CD1c-positive myeloid dendritic cell (primary cell): ENCODE results near the gene RMDN3.
A peak's percentile ranks its signal among the peaks of the same experiment; 100 is the strongest.

ENCODE experiments used
- DNase-seq: peaks from one replicate; pipeline ENCODE4 v3.0.0-alpha.2; 2016; ENCODE audit errors: extremely low spot score

The RMDN3 gene, protein sequence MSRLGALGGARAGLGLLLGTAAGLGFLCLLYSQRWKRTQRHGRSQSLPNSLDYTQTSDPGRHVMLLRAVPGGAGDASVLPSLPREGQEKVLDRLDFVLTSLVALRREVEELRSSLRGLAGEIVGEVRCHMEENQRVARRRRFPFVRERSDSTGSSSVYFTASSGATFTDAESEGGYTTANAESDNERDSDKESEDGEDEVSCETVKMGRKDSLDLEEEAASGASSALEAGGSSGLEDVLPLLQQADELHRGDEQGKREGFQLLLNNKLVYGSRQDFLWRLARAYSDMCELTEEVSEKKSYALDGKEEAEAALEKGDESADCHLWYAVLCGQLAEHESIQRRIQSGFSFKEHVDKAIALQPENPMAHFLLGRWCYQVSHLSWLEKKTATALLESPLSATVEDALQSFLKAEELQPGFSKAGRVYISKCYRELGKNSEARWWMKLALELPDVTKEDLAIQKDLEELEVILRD

GRCh38 chr15:40754883-40755811 is at the start of gene RMDN3:
Gene RMDN3 (minus strand): TSS chr15:40755254. CDS start chr15:40754783, 471 bp downstream.
- DNase-seq = peak; percentile 98

GRCh38 chr15:40803688-40804087 is 48.6 kb upstream of the RMDN3 start:
- DNase-seq = no peak

DNA sequence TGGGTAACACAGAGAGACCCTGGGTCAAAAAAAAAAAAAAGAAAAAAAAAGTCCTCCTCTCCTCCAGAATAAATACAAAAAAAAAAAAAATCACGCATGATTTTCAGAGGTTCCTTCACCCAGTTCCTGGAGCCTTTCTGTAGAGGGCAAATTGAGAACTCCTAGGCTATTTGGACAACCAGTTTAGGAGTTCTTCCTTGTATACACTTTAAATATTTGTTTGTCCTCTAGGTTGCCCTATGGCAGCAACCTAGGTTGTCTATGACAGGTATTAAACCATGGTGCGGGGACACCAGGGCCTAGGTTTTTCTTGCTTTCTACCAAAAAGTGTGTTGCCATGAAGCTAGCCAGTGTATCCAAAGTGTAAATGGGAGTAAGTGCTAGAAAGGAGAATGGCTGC is 48.0 kb upstream of the RMDN3 start:
- DNase-seq = no peak

- no peak for DNase-seq
Measured at GRCh38 chr15:40799523-40799922, 44.5 kb upstream of the RMDN3 start.

DNA sequence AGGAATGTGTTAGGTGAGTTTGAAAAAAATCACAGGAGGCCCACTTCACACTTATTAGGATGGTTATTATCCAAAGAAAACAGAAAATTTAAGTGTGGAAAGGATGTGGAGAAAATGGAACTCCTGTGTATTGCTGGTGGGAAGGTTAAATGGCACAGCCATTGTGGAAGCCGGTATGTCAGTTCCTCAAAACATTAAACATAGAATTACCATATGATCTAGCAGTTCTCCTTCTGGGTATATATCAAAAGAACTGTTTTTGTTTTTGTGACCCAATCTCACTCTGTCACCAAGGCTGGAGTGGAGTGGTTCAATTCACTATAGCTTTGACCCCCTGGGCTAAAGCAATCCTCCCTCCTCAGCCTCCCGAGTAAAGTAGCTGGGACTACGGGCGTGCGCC is 41.5 kb upstream of the RMDN3 start:
- DNase-seq = peak; percentile 41

DNA sequence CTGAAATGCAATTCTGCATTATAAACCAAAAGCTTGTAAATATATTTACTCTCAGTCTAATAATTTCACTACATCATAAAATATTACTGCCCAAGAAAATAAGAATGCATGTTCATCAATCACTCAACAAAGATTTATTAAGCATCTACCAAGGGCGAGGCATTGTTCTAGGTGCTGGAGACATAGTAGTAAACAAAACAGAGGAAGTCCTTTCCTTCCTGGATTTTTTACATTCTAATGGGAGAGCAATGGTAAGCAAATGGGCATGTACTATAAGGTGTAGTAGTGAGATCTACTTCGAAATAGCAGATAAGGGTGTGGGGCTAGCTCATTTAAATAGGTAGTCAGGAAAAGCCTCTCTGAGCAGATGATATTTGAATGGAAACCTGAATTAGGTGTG is 41.0 kb upstream of the RMDN3 start:
- no peak for DNase-seq

DNA sequence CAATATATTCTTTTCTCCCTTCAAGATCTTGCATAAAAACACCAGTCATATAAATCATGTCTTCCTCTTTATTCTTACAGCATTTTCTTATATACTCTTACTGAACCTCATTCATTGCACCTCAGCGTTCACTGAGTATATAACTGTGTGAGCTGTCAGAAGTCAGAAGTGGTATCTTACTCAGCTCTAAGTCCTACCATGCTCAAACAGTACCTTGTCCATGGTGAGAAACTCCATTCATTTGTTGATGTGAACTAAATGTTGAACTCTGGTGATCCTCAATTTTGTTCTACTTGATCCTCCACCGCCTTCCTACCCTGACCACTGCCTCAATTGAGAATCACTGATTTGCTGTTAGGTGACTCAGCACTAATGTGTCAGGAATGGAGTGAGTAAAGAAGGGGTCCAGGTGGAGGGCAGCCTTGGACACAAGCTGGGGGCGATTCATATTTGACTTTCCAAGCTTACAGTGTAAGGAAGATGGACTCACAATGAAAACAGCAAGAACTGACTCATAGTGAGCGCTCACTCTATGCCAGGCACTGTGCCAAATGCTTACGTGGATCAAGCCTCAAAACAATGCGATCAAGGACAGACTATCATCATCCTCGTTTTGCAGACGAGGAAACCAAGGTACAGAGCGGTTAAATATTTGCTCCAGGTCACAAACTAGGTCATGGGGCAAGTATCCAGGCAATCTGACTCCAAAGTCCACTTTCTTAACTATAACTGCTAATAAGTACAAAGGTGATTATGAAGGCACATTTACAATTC is 38.3 kb upstream of the RMDN3 start:
- no peak for DNase-seq

DNA sequence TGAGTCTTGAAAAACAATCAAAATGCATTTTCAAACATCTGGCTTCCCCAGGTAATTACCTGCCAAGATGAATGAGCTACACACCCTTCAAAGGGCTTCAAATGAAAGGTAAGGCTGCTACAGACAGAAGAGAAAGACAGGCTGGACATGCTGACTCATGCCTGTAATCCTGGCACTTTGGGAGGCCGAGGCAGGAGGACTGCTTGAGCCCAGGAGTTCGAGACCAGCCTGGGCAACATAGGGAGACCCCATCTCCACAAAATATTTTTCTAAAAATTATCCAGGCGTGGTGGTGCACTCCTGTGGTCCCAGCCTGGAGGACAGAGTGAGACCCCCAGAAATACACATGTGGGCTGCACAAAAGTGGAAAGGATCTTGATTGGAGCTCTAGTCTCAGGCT is 37.3 kb upstream of the RMDN3 start:
- no peak for DNase-seq

DNA sequence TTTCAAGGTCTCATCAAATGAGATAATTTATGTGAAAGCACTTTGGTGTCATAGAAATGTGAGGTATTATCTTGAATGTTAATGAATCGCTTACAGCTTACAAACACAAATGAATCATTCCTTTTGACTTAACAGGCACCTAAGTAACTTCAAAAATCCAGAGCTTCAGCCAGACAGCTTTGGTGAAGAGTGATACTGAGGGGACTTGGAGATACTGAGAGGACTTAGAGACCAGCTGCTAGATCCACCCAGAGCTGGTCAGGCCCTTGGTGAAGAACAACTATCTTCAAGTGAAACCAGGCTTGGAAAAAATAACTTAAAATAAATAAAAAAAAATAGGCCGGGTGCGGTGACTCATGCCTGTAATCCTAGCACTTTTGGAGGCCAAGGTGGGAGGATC is 35.7 kb upstream of the RMDN3 start:
- DNase-seq = no peak

DNA sequence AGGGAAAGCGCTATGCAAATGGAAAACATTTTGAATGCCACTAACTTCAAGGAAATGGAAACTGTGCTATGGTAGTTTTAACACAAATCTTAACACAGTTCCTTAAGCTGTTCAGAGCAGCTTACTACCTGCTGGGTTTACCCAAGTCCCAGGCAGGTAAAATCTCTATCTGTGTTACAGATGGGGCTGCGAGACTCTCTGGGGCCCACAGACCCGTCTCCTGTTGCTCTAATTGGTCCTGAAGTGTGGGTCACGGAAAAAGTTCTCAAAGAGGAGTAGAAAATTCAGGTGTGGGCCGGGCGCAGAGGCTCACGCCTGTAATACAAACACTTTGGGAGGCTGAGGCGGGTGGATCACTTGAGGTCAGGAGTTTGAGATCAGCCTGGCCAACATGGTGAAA is 34.9 kb upstream of the RMDN3 start:
- DNase-seq = no peak

GRCh38 chr15:40789119-40789518 is 34.1 kb upstream of the RMDN3 start:
- DNase-seq = no peak

DNA sequence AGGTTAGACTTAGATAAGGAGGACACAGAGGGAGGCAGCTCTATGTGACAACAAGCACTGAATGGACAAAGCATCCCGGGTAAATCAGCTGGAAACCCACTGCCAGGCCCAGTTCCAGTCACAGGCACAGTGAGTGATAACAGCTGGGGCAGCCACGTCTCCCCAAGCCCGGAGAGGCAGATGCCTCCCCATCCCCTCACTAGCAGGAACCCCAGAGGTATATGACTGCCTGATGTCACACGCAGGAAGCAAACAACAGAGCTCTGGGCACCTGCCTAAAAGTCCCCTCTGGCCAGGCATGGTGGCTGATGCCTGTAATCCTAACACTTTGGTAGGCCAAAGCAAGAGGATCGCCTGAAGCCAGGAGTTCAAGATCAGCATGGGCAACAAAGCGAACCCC is 32.9 kb upstream of the RMDN3 start:
- no peak for DNase-seq

DNA sequence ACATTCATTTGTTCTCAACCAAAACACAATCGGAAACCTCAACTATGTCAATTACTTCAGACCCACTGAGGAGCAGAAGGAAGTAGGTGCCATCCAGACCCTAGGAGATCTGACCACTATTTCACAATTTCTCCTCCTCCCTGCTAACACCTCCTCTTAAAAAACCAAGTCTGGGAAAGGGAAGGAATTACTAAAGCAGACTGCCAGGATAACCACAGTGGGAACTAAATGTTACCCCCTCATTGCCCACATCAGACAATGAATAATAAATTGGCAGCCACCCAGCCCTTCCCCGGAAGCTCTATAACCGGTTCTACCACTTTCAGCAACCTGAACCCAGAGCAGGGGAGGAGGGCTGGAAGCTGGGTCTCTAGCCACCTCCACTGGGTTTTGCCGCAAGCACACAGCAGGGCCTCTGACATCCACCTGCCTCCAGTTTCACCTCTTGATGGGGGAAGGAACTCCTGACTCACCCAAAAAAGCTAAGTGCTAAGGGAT is 32.3 kb upstream of the RMDN3 start:
- peak; percentile 44 for DNase-seq

GRCh38 chr15:40785814-40786213 is 30.8 kb upstream of the RMDN3 start:
- DNase-seq = no peak

DNA sequence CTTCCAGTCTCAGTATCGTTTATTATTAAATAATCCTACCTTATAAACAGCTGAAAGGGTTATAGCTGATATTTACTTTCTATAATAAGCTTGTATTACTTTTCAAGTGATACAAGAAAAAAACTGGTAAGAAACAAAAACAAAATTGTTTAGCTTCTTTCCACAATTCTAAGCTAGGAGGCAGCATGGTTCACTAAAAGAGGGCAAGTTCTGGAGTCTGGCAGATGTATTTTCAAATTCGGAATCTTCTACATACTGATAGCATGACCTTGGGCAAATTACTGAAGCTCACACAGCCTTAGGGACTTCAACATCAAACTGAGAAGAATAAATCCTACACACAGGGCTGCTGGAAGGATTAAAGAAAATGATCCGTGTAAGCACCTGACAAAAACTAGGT is 30.1 kb upstream of the RMDN3 start:
- no peak for DNase-seq

- DNase-seq = peak; percentile 74
Measured at GRCh38 chr15:40782609-40783227, 27.7 kb upstream of the RMDN3 start.

DNA sequence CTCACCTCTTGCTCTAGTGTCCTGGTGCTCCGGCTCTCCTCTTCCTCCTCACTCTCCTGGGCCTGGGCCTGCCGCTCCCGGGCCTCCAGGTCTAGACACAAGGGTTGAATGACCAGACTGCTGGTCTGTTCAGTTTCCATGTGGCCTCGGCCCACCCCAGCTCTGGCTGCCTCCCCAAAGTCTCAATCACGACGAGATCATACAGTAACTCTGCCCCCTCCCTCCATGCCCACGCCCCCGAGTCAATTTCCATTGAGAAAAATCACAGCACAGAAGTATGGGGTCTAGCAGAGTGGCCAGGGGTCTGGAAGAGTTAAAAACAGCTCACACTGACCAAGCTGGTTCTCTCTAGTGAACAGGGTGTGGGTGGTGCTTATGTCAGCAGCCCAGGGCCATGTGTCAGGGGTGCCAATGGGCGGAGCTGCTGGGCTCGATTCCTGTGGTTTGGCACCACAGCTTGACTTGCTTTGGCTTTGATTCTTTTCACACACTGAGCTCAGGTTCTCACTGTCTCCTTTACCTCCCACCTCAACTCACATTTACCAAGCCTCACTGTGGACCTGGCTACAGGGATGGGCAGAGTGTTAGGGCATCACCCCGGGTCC is 21.6 kb upstream of the RMDN3 start:
- peak; percentile 58 for DNase-seq

DNA sequence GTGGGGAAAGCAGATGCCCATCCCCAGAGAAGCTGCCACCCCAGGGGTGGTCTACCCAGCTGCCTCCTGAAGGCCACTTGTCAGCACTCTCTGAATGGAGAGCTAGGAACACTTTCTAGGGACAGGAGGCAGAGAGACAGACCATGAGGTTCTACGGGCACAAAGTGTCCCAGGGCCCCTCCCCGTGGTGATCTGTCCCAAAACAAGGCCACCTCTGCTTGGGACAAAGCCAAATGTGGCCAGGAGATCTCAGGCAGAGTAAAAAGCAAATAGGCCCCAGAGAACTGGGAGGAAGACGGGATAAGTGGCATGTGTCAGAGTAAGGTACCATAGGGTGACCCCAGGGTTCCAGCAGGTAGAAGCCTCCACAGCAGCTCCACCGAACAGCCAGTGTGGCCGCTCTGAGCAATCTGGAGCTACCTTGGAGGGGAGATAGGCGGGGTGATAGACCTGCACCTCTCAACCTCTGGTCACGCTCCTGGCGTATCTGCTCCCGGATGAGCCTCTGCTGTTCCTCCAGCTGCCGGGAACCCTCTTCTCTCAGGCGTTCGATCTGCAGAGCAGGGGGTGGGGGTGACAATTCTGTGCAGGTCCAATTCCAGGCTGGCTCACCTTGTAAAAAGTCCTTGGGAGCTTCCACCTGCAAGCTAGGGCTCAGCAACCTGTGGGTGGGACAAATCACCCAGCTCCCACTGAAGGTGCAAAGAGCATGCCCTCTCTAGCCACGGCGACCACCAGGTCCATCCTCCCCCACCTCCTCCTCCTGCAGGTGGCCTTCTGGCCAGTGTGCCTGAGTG is 20.9 kb upstream of the RMDN3 start:
- DNase-seq = no peak

- DNase-seq = no peak
Measured at GRCh38 chr15:40775007-40775406, 20.0 kb upstream of the RMDN3 start.

GRCh38 chr15:40773902-40774301 is 18.8 kb upstream of the RMDN3 start:
- no peak for DNase-seq
